Astrocyte (in vitro differentiated cells and primary cell): ENCODE measurements around the gene LUC7L3. TPM values are rescaled to one million over a fixed set of nuclear protein-coding genes. Genes with fewer than 3 reads are reported as not detected.
A peak's percentile ranks its signal among the peaks of the same experiment; 100 is the strongest.

Experiments used
- DNase-seq: peaks from one replicate; pipeline ENCODE4 v3.0.0-alpha.2; 2010; ENCODE audit warnings: low read depth
- FAIRE-seq: peaks from 2 replicates; lab custom pipeline; 2011; peaks lifted over from hg19 to GRCh38; lab: Jason Lieb, UNC
- H2AFZ ChIP-seq: 2 replicates; pipeline ENCODE4 v1.6.0; 2012; ENCODE audit warnings: low read depth, low read length, inconsistent platforms
- H3K27ac ChIP-seq: 2 replicates; pipeline ENCODE4 v1.5.1; 2011; ENCODE audit warnings: low read depth, low read length, inconsistent platforms
- H3K27me3 ChIP-seq: 2 replicates; pipeline ENCODE4 v1.6.0; 2011; ENCODE audit warnings: low read length, inconsistent platforms; ENCODE audit not compliant: insufficient read depth
- H3K36me3 ChIP-seq: 2 replicates; pipeline ENCODE4 v1.5.1; 2011; ENCODE audit warnings: low read length, inconsistent platforms; ENCODE audit not compliant: insufficient read depth
- H3K4me1 ChIP-seq: 2 replicates; pipeline ENCODE4 v1.5.1; 2011; ENCODE audit warnings: low read length, inconsistent platforms; ENCODE audit not compliant: insufficient read depth
- H3K4me2 ChIP-seq: 2 replicates; pipeline ENCODE4 v1.6.0; 2012; ENCODE audit warnings: low read length, inconsistent platforms
- H3K4me3 ChIP-seq: 2 replicates; pipeline ENCODE4 v1.5.1; 2011; ENCODE audit warnings: low read depth, mild to moderate bottlenecking, low read length, inconsistent platforms; ENCODE audit not compliant: insufficient read depth
- H3K79me2 ChIP-seq: 2 replicates; pipeline ENCODE4 v1.6.0; 2012; ENCODE audit warnings: mild to moderate bottlenecking, low read length, inconsistent platforms; ENCODE audit not compliant: insufficient read depth
- H3K9ac ChIP-seq: 2 replicates; pipeline ENCODE4 v1.6.0; 2012; ENCODE audit warnings: mild to moderate bottlenecking, low read length, inconsistent platforms
- H3K9me3 ChIP-seq: 2 replicates; pipeline ENCODE4 v1.5.1; 2012; ENCODE audit warnings: low read depth, mild to moderate bottlenecking, low read length, inconsistent platforms; ENCODE audit not compliant: insufficient read depth
- H4K20me1 ChIP-seq: 2 replicates; pipeline ENCODE4 v1.6.0; 2012; ENCODE audit warnings: low read length, inconsistent platforms; ENCODE audit not compliant: insufficient read depth
- H3K27ac Mint-ChIP-seq: one replicate; pipeline ENCODE4 v1.8.0; 2021; ENCODE audit warnings: mild to moderate bottlenecking, mixed read lengths; ENCODE audit not compliant: unreplicated experiment
- H3K27me3 Mint-ChIP-seq: one replicate; pipeline ENCODE4 v1.8.0; 2021; ENCODE audit warnings: low read depth, mixed read lengths; ENCODE audit not compliant: unreplicated experiment
- H3K36me3 Mint-ChIP-seq: one replicate; pipeline ENCODE4 v1.8.0; 2021; ENCODE audit warnings: low read depth, mixed read lengths; ENCODE audit not compliant: unreplicated experiment
- H3K4me1 Mint-ChIP-seq: one replicate; pipeline ENCODE4 v1.8.0; 2021; ENCODE audit warnings: low read depth, mixed read lengths; ENCODE audit not compliant: unreplicated experiment
- H3K4me3 Mint-ChIP-seq: one replicate; pipeline ENCODE4 v1.8.0; 2021; ENCODE audit warnings: mild to moderate bottlenecking, moderate library complexity, mixed read lengths; ENCODE audit not compliant: unreplicated experiment
- H3K9me3 Mint-ChIP-seq: one replicate; pipeline ENCODE4 v1.8.0; 2021; ENCODE audit warnings: mild to moderate bottlenecking, mixed read lengths; ENCODE audit not compliant: unreplicated experiment
- EZH2 ChIP-seq: IDR thresholded peaks from 2 replicates; pipeline ENCODE4 v1.6.1; 2012; ENCODE audit warnings: mild to moderate bottlenecking, low read length, inconsistent platforms; ENCODE audit not compliant: insufficient read depth
- total RNA-seq: library from RNA; stranded (reverse); gene quantifications from 2 replicates; pipeline ENCODE4 v1.2.1, GENCODE V29; 2021
- TF ChIP-seq, protein P1 (sequence below): IDR thresholded peaks from 2 replicates; pipeline ENCODE4 v1.5.1; 2011; ENCODE audit warnings: low read depth, mild to moderate bottlenecking, inconsistent platforms, low read length, moderate library complexity; ENCODE audit not compliant: insufficient read depth

LUC7L3 gene
- total RNA-seq, 1 donor from 2014 or later, result 93.0 TPM

DNA sequence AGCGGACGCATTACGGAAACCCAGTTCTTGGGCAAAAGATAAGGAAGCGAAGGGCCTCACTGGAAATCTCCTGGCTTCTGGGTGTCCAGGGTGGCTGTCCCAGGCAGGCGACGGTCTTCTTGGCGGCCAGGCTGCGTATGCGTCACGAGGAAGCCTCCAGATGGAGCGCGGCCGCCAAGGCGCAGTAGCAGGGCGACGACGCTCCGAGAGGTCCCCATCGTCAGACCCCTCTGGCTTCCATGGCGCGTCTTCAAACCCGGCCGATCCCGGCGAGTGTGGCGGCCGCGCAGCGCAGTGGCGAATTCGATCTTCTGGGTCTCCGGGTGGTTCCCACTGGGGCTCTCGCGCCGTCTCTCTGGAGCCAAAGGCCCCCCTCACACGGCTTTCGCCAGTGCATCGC is 61.8 kb downstream of the LUC7L3 start:
- H3K4me1 Mint-ChIP-seq, result peaks cover 2% of the 10 kb centered on the region
- Histone ChIP-seq H3K36me3 (no peaks in the 10 kb centered on the region), H3K27ac (no peak overlapping the region), H2AFZ (peak overlapping the region; percentile 19), H3K9me3 (no peaks in the 10 kb centered on the region), H3K4me3 (no peak overlapping the region), H3K79me2 (no peaks in the 10 kb centered on the region), H3K4me2 (peak overlapping the region; percentile 56), H3K27me3 (peaks cover 2% of the 10 kb centered on the region), H3K9ac (no peak overlapping the region), H3K4me1 (peaks cover 3% of the 10 kb centered on the region), H4K20me1 (no peaks in the 10 kb centered on the region)
- H3K36me3 Mint-ChIP-seq, result no peaks in the 10 kb centered on the region
- H3K27me3 Mint-ChIP-seq, result peaks cover 2% of the 10 kb centered on the region
- H3K9me3 Mint-ChIP-seq, result no peaks in the 10 kb centered on the region
- no peak overlapping the region for H3K27ac Mint-ChIP-seq
- no peak for DNase-seq
- TF ChIP-seq, protein P1, sequence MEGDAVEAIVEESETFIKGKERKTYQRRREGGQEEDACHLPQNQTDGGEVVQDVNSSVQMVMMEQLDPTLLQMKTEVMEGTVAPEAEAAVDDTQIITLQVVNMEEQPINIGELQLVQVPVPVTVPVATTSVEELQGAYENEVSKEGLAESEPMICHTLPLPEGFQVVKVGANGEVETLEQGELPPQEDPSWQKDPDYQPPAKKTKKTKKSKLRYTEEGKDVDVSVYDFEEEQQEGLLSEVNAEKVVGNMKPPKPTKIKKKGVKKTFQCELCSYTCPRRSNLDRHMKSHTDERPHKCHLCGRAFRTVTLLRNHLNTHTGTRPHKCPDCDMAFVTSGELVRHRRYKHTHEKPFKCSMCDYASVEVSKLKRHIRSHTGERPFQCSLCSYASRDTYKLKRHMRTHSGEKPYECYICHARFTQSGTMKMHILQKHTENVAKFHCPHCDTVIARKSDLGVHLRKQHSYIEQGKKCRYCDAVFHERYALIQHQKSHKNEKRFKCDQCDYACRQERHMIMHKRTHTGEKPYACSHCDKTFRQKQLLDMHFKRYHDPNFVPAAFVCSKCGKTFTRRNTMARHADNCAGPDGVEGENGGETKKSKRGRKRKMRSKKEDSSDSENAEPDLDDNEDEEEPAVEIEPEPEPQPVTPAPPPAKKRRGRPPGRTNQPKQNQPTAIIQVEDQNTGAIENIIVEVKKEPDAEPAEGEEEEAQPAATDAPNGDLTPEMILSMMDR, result no peak
- TF ChIP-seq EZH2, result no peak
- no peak overlapping the region for H3K4me3 Mint-ChIP-seq
- no peak for FAIRE-seq

GRCh38 chr17:50783193-50783660 is 63.8 kb downstream of the LUC7L3 start:
- peak; percentile 66 for DNase-seq
- TF ChIP-seq, protein P1, result peak; percentile 96
- no peak for TF ChIP-seq EZH2
- no peaks in the 10 kb centered on the region for H3K9me3 ChIP-seq
- no peaks in the 10 kb centered on the region for H4K20me1 ChIP-seq
- Mint-ChIP-seq H3K27me3 (no peaks in the 10 kb centered on the region), H3K36me3 (no peaks in the 10 kb centered on the region), H3K27ac (no peak overlapping the region), H3K4me3 (no peak overlapping the region), H3K9me3 (no peaks in the 10 kb centered on the region), H3K4me1 (peaks cover 13% of the 10 kb centered on the region)
- peaks cover 3% of the 10 kb centered on the region for H3K4me1 ChIP-seq
- FAIRE-seq, result no peak
- no peaks in the 10 kb centered on the region for H3K79me2 ChIP-seq
- no peak overlapping the region for H3K27ac ChIP-seq
- peaks cover 2% of the 10 kb centered on the region for H3K27me3 ChIP-seq
- H3K36me3 ChIP-seq, result no peaks in the 10 kb centered on the region
- no peak overlapping the region for H3K9ac ChIP-seq
- H2AFZ ChIP-seq, result no peak overlapping the region
- no peak overlapping the region for H3K4me2 ChIP-seq
- H3K4me3 ChIP-seq, result no peak overlapping the region

- Histone ChIP-seq H3K4me3 (no peak overlapping the region), H3K9me3 (no peaks in the 10 kb centered on the region), H3K27me3 (peaks cover 2% of the 10 kb centered on the region), H3K27ac (no peak overlapping the region), H3K9ac (no peak overlapping the region), H3K4me2 (no peak overlapping the region), H3K4me1 (peaks cover 3% of the 10 kb centered on the region), H3K36me3 (no peaks in the 10 kb centered on the region), H4K20me1 (no peaks in the 10 kb centered on the region), H2AFZ (no peak overlapping the region), H3K79me2 (no peaks in the 10 kb centered on the region)
- TF ChIP-seq, protein P1, result no peak
- no peak for TF ChIP-seq EZH2
- no peak overlapping the region for H3K4me3 Mint-ChIP-seq
- no peaks in the 10 kb centered on the region for H3K9me3 Mint-ChIP-seq
- DNase-seq (no peak), FAIRE-seq (no peak)
- no peak overlapping the region for H3K27ac Mint-ChIP-seq
- H3K4me1 Mint-ChIP-seq, result peaks cover 14% of the 10 kb centered on the region
- no peaks in the 10 kb centered on the region for H3K27me3 Mint-ChIP-seq
- H3K36me3 Mint-ChIP-seq, result no peaks in the 10 kb centered on the region
Measured at GRCh38 chr17:50783905-50784304, 64.5 kb downstream of the LUC7L3 start.
